GM18858 (cell line): ENCODE data around the gene SLC5A10.
"Not testable (repeated sequence)": the region's sequence is repeated elsewhere in the genome, so short reads cannot be mapped to it uniquely, and the experiment has no call there.

ENCODE experiments used
- ATAC-seq: cut with Tn5 transposase; IDR thresholded peaks from one replicate; pipeline ENCODE4 v1.9.1; 2021; ENCODE audit not compliant: unreplicated experiment

Gene SLC5A10

GRCh38 chr17:19038730-19039129, 86.8 kb downstream of the SLC5A10 start:
- not testable (repeated sequence) for ATAC-seq

- ATAC-seq = not testable (repeated sequence)
These were observed 88.4 kb downstream of the SLC5A10 start for GRCh38 chr17:19040350-19040749.

- ATAC-seq = not testable (repeated sequence)
These were observed 89.9 kb downstream of the SLC5A10 start for GRCh38 chr17:19041871-19042270.

DNA sequence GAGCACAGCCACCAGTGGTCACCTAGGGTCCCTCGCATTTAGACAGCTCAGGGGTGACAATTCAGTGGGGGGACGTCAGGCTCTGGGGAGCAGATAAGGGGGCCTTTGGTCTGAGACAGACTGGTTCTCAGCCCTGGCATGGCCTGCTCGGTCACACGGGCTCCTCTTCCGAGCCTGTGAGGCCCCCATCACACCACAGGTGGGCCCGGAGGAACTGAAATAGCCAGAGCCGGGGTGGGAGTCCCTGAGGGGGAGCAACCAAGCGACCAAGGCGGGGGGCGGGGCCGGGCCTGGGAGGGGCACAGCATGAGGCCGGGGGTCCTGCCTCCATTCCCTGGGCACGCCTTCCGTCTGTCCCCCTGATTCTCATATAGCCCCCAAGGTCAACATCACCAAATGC, 90.4 kb downstream of the SLC5A10 start:
- ATAC-seq = not testable (repeated sequence)

DNA sequence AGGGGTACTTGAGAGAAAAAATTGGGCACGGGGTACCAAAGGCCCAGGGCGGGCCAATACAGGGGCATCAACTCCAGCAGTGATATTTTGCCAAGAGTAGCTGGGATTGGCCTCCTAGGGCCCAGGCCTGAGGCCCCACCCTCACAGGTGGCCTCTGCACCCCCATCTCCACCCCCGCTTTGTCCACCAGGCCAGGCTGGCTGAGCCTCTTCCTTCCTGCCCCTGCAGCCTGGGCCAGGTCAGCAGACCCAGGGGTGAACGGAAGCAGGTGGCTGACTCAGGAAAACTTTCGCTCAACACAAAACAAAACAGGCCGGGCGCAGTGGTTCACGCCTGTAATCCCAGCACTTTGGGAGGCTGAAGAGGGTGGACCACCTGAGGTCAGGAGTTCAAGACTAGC, 91.1 kb downstream of the SLC5A10 start:
- ATAC-seq = not testable (repeated sequence)

GRCh38 chr17:19044643-19045042, 92.7 kb downstream of the SLC5A10 start:
- ATAC-seq = not testable (repeated sequence)

- ATAC-seq = not testable (repeated sequence)
These were observed 94.9 kb downstream of the SLC5A10 start, which contains the start of gene GRAP for GRCh38 chr17:19046782-19047375. Gene GRAP (minus strand): TSS chr17:19046957. CDS start chr17:19046926, 31 bp downstream.

- not testable (repeated sequence) for ATAC-seq
These were observed 95.5 kb downstream of the SLC5A10 start for GRCh38 chr17:19047510-19047909.

DNA sequence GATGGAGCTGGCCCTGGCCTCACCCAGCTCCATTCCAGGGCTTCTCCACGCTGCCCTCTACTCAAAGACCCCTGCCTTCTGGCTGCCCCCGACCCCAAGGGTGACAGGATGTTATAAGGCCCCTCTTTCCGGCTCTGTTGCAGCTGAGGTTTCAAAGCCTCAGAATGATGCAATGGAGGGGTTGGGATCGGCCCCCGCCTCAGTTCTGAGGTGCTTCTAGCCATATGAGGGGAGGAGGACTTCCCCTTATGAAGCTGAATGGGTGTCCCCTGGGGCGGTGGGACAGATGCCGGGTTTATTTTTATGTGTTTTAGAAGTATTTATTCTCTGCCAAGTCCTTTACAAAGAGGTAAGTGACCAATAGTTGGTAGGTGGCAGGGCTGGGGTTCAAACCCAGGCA, 96.9 kb downstream of the SLC5A10 start:
- ATAC-seq = not testable (repeated sequence)

DNA sequence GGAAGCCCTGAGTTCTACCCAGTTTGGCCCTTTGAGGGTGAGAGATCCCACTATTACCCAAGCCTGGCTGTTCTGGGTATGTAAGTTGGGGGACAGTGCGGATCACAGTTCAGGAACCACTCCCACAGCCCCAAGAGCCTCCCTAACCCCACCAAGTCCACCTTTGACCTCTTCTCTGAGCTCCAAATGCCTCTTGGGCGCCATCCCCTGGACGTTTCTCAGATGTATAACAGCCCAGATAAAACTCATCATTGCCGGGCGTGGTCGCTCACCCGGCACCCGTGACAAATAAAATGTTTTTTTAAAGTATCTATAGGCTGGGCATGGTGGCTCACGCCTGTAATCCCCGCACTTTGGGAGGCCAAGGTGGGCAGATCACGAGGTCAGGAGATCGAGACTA, 103.5 kb downstream of the SLC5A10 start:
- peak; percentile 44 for ATAC-seq

DNA sequence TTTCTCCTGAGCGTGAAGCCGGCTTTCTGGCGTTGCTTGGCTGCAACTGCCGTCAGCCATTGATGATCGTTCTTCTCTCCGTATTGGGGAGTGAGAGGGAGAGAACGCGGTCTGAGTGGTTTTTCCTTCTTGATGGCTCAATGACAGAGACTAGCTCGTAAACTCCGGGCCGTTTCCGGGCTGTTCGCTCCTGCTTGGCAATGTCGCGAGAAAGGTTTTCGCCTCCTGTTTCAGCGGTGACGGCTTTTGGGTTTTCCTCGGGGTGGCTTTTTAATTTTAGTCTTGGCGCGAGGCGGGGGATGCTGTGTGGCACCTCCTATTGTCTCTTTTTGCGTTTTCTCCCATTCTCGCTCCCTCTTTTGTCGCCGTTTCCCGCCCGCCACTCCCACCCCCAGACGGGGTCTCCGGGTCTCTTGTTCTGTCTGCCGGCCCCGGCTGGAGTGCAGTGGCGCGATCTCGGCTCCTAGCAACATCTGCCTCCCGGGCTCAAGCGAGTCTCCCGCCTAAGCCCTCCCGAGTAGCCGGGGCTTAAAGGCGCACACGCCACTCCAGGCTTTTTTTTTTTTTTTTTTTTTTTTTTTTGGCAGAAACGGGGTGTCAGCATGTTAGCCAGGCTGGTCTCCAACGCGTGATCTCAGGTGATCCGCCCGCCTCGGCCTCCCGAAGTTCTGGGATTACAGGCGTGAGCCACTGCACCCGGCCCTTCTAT, 110.2 kb downstream of the SLC5A10 start:
- ATAC-seq = peak; percentile 85

GRCh38 chr17:19062718-19063325, 110.9 kb downstream of the SLC5A10 start:
- peak; percentile 48 for ATAC-seq

DNA sequence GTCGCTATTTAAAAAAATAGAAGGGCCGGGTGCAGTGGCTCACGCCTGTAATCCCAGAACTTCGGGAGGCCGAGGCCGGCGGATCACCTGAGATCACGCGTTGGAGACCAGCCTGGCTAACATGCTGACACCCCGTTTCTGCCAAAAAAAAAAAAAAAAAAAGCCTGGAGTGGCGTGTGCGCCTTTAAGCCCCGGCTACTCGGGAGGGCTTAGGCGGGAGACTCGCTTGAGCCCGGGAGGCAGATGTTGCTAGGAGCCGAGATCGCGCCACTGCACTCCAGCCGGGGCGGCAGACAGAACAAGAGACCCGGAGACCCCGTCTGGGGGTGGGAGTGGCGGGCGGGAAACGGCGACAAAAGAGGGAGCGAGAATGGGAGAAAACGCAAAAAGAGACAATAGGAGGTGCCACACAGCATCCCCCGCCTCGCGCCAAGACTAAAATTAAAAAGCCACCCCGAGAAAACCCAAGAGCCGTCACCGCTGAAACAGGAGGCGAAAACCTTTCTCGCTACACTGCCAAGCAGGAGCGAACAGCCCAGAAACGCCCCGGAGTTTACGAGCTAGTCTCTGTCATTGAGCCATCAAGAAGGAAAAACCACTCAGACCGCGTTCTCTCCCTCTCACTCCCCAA, 111.5 kb downstream of the SLC5A10 start:
- not testable (repeated sequence) for ATAC-seq

DNA sequence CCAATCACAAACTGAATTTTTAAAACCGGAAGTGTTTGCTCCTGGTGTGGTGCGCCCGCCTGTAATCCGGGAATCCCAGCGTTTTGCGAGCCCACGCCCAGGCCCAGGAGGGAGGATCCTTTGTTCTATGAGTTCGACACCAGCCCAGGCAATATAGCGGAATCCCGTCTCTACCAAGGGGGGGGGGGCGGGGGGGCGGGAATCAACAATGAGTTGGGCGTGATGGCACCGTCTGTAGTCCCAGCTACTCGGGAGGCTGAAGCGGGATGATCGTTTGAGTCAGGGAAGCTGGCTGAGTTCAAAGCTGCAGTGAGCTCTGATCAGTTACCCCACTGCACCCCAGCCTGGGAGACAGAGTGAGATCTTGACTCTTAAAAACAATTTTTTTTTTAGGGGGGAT, 112.4 kb downstream of the SLC5A10 start:
- ATAC-seq = not testable (repeated sequence)

- ATAC-seq = peak; percentile 76
These were observed 118.6 kb downstream of the SLC5A10 start for GRCh38 chr17:19070318-19071168.
